Pulmonary artery endothelial cell (primary cell): Measurements from ENCODE around the gene PLCH2. TPM values are rescaled to one million over a fixed set of nuclear protein-coding genes. Genes with fewer than 3 reads are reported as not detected.

Source experiments
- DNase-seq: peaks from one replicate; pipeline ENCODE4 v3.0.0-alpha.2; 2011; ENCODE audit warnings: low read depth, low spot score
- total RNA-seq: library from RNA; depleted of rRNA; stranded (reverse); fragments of >200 nt; gene quantifications from 2 replicates; pipeline ENCODE4 v1.2.3, GENCODE V29; 2014

Gene PLCH2
- total RNA-seq, 1 donor from 2014 or later = 0.13 TPM

GRCh38 chr1:2513939-2514652, 38.0 kb downstream of the PLCH2 start:
- no peak for DNase-seq

- no peak for DNase-seq
Measured at GRCh38 chr1:2514863-2515762, 39.0 kb downstream of the PLCH2 start.

- no peak for DNase-seq
Measured at GRCh38 chr1:2515763-2516080, 39.6 kb downstream of the PLCH2 start.

- DNase-seq = no peak
Measured at GRCh38 chr1:2516124-2516523, 40.0 kb downstream of the PLCH2 start.

- no peak for DNase-seq
Measured at GRCh38 chr1:2516946-2517345, 40.9 kb downstream of the PLCH2 start.

- DNase-seq = no peak
Measured at GRCh38 chr1:2517966-2518365, 41.9 kb downstream of the PLCH2 start.

GRCh38 chr1:2518528-2518927, 42.4 kb downstream of the PLCH2 start:
- DNase-seq = no peak

- DNase-seq = no peak
Measured at GRCh38 chr1:2519029-2519685, 43.1 kb downstream of the PLCH2 start.

- no peak for DNase-seq
Measured at GRCh38 chr1:2519729-2520128, 43.6 kb downstream of the PLCH2 start.

GRCh38 chr1:2520206-2520605, 44.1 kb downstream of the PLCH2 start:
- no peak for DNase-seq

GRCh38 chr1:2520806-2521205, 44.7 kb downstream of the PLCH2 start:
- DNase-seq = no peak

- no peak for DNase-seq
Measured at GRCh38 chr1:2522230-2522629, 46.1 kb downstream of the PLCH2 start.

- DNase-seq = no peak
Measured at GRCh38 chr1:2523191-2523890, 47.3 kb downstream of the PLCH2 start.

- no peak for DNase-seq
Measured at GRCh38 chr1:2523891-2524609, 48.0 kb downstream of the PLCH2 start.

- no peak for DNase-seq
Measured at GRCh38 chr1:2525572-2525919, 49.5 kb downstream of the PLCH2 start.

GRCh38 chr1:2525920-2526823, 50.1 kb downstream of the PLCH2 start, which contains the start of gene PANK4:
TSS of gene PANK4 (minus strand) at chr1:2526596. CDS start at chr1:2526587, 9 bp downstream.
- peak; percentile 83 for DNase-seq

GRCh38 chr1:2526824-2527555, 50.9 kb downstream of the PLCH2 start:
- DNase-seq = no peak

GRCh38 chr1:2527556-2527860, 51.4 kb downstream of the PLCH2 start:
- DNase-seq = no peak

GRCh38 chr1:2528016-2528415, 51.9 kb downstream of the PLCH2 start:
- DNase-seq = no peak

- no peak for DNase-seq
Measured at GRCh38 chr1:2528611-2528965, 52.5 kb downstream of the PLCH2 start.
